Measurements from ENCODE around the gene HCFC1R1.
"Not testable (repeated sequence)": the region's sequence is repeated elsewhere in the genome, so short reads cannot be mapped to it uniquely, and the experiment has no call there.

The HCFC1R1 gene

GRCh38 chr16:3023669-3024478, at the start of gene HCFC1R1, which contains the start of gene THOC6:
Gene HCFC1R1, minus strand, starts transcription at chr16:3023942. Its CDS starts 1 bp downstream, at chr16:3023941.
Gene THOC6, plus strand, starts transcription at chr16:3024035. Its CDS starts 292 bp downstream, at chr16:3024327.
- peak within 1 kb of the TSS; percentile 73 to 80 for H3K4me3 ChIP-seq (ENCODE audit: low read depth in 1 of 2, low read length in 2 of 2)
- peak within 1 kb of the TSS; percentile 76 to 80 for H3K9ac ChIP-seq (ENCODE audit: low read depth in 1 of 2, low read length in 2 of 2)
- H3K27ac ChIP-seq (ENCODE audit: low read depth, low read length): peak within 1 kb of the TSS; percentile 95
- peaks cover 13 to 20% of the 10 kb centered on the region in 2 donors for H3K36me3 ChIP-seq (ENCODE audit: control insufficient read depth in 1 of 2, insufficient read depth in 2 of 2, low read length in 2 of 2)
- H3K4me1 ChIP-seq (ENCODE audit: control insufficient read depth in 1 of 2, insufficient read depth in 2 of 2, low read length in 2 of 2): peaks cover 33 to 37% of the 10 kb centered on the region in 2 donors
- peaks cover 0 to 3% of the 10 kb centered on the region in 2 donors for H3K27me3 ChIP-seq (ENCODE audit: control insufficient read depth in 1 of 2, insufficient read depth in 2 of 2, low read length in 2 of 2)
- H3K9me3 ChIP-seq (ENCODE audit: control insufficient read depth in 1 of 2, low read length in 2 of 2): no peaks in the 10 kb centered on the region

- Histone ChIP-seq H3K4me3 (ENCODE audit: low read depth in 1 of 2, low read length in 2 of 2) (peak overlapping the region in 1 of 2 donors; percentile 36), H3K9ac (ENCODE audit: low read depth in 1 of 2, low read length in 2 of 2) (no peak overlapping the region), H3K4me1 (ENCODE audit: control insufficient read depth in 1 of 2, insufficient read depth in 2 of 2, low read length in 2 of 2) (peaks cover 0 to 24% of the 10 kb centered on the region in 2 donors), H3K27ac (ENCODE audit: low read depth, low read length) (no peak overlapping the region), H3K9me3 (ENCODE audit: control insufficient read depth in 1 of 2, low read length in 2 of 2) (no peaks in the 10 kb centered on the region), H3K27me3 (ENCODE audit: control insufficient read depth in 1 of 2, insufficient read depth in 2 of 2, low read length in 2 of 2) (peaks cover 0 to 6% of the 10 kb centered on the region in 2 donors), H3K36me3 (ENCODE audit: control insufficient read depth in 1 of 2, insufficient read depth in 2 of 2, low read length in 2 of 2) (peaks cover 0 to 6% of the 10 kb centered on the region in 2 donors)
These were observed 49.7 kb upstream of the HCFC1R1 start for GRCh38 chr16:3073448-3073847.

- H3K27me3 ChIP-seq (ENCODE audit: control insufficient read depth in 1 of 2, insufficient read depth in 2 of 2, low read length in 2 of 2); H3K9ac ChIP-seq (ENCODE audit: low read depth in 1 of 2, low read length in 2 of 2); H3K4me3 ChIP-seq (ENCODE audit: low read depth in 1 of 2, low read length in 2 of 2); H3K9me3 ChIP-seq (ENCODE audit: control insufficient read depth in 1 of 2, low read length in 2 of 2): not testable (repeated sequence)
- H3K27ac ChIP-seq (ENCODE audit: low read depth, low read length): peak overlapping the region; percentile 10
- H3K4me1 ChIP-seq (ENCODE audit: control insufficient read depth in 1 of 2, insufficient read depth in 2 of 2, low read length in 2 of 2): peaks cover 0 to 28% of the 10 kb centered on the region in 2 donors
- peaks cover 0 to 11% of the 10 kb centered on the region in 2 donors for H3K36me3 ChIP-seq (ENCODE audit: control insufficient read depth in 1 of 2, insufficient read depth in 2 of 2, low read length in 2 of 2)
These were observed 49.0 kb upstream of the HCFC1R1 start for GRCh38 chr16:3072576-3073263.

GRCh38 chr16:3072148-3072547, 48.4 kb upstream of the HCFC1R1 start:
- H3K27ac ChIP-seq (ENCODE audit: low read depth, low read length); H3K9me3 ChIP-seq (ENCODE audit: control insufficient read depth in 1 of 2, low read length in 2 of 2); H3K9ac ChIP-seq (ENCODE audit: low read depth in 1 of 2, low read length in 2 of 2); H3K27me3 ChIP-seq (ENCODE audit: control insufficient read depth in 1 of 2, insufficient read depth in 2 of 2, low read length in 2 of 2); H3K4me3 ChIP-seq (ENCODE audit: low read depth in 1 of 2, low read length in 2 of 2): not testable (repeated sequence)
- Histone ChIP-seq H3K4me1 (ENCODE audit: control insufficient read depth in 1 of 2, insufficient read depth in 2 of 2, low read length in 2 of 2) (peaks cover 0 to 31% of the 10 kb centered on the region in 2 donors), H3K36me3 (ENCODE audit: control insufficient read depth in 1 of 2, insufficient read depth in 2 of 2, low read length in 2 of 2) (peaks cover 0 to 11% of the 10 kb centered on the region in 2 donors)

GRCh38 chr16:3071655-3072054, 47.9 kb upstream of the HCFC1R1 start:
- H3K27me3 ChIP-seq (ENCODE audit: control insufficient read depth in 1 of 2, insufficient read depth in 2 of 2, low read length in 2 of 2): peaks cover 0 to 6% of the 10 kb centered on the region in 2 donors
- H3K27ac ChIP-seq (ENCODE audit: low read depth, low read length): no peak overlapping the region
- H3K4me3 ChIP-seq (ENCODE audit: low read depth in 1 of 2, low read length in 2 of 2): no peak overlapping the region
- peaks cover 0 to 11% of the 10 kb centered on the region in 2 donors for H3K36me3 ChIP-seq (ENCODE audit: control insufficient read depth in 1 of 2, insufficient read depth in 2 of 2, low read length in 2 of 2)
- H3K4me1 ChIP-seq (ENCODE audit: control insufficient read depth in 1 of 2, insufficient read depth in 2 of 2, low read length in 2 of 2): peaks cover 0 to 32% of the 10 kb centered on the region in 2 donors
- no peak overlapping the region for H3K9ac ChIP-seq (ENCODE audit: low read depth in 1 of 2, low read length in 2 of 2)
- no peaks in the 10 kb centered on the region for H3K9me3 ChIP-seq (ENCODE audit: control insufficient read depth in 1 of 2, low read length in 2 of 2)

- Histone ChIP-seq H3K9me3 (ENCODE audit: control insufficient read depth in 1 of 2, low read length in 2 of 2) (no peaks in the 10 kb centered on the region), H3K36me3 (ENCODE audit: control insufficient read depth in 1 of 2, insufficient read depth in 2 of 2, low read length in 2 of 2) (peaks cover 0 to 11% of the 10 kb centered on the region in 2 donors), H3K27ac (ENCODE audit: low read depth, low read length) (no peak overlapping the region), H3K27me3 (ENCODE audit: control insufficient read depth in 1 of 2, insufficient read depth in 2 of 2, low read length in 2 of 2) (peaks cover 0 to 6% of the 10 kb centered on the region in 2 donors), H3K4me1 (ENCODE audit: control insufficient read depth in 1 of 2, insufficient read depth in 2 of 2, low read length in 2 of 2) (peaks cover 7 to 41% of the 10 kb centered on the region in 2 donors), H3K4me3 (ENCODE audit: low read depth in 1 of 2, low read length in 2 of 2) (no peak overlapping the region), H3K9ac (ENCODE audit: low read depth in 1 of 2, low read length in 2 of 2) (no peak overlapping the region)
These were observed 46.9 kb upstream of the HCFC1R1 start for GRCh38 chr16:3070608-3071111.

GRCh38 chr16:3069146-3069545, 45.4 kb upstream of the HCFC1R1 start:
- H3K27me3 ChIP-seq (ENCODE audit: control insufficient read depth in 1 of 2, insufficient read depth in 2 of 2, low read length in 2 of 2); H3K9me3 ChIP-seq (ENCODE audit: control insufficient read depth in 1 of 2, low read length in 2 of 2); H3K9ac ChIP-seq (ENCODE audit: low read depth in 1 of 2, low read length in 2 of 2); H3K27ac ChIP-seq (ENCODE audit: low read depth, low read length); H3K4me3 ChIP-seq (ENCODE audit: low read depth in 1 of 2, low read length in 2 of 2): not testable (repeated sequence)
- H3K36me3 ChIP-seq (ENCODE audit: control insufficient read depth in 1 of 2, insufficient read depth in 2 of 2, low read length in 2 of 2): peaks cover 0 to 11% of the 10 kb centered on the region in 2 donors
- H3K4me1 ChIP-seq (ENCODE audit: control insufficient read depth in 1 of 2, insufficient read depth in 2 of 2, low read length in 2 of 2): peaks cover 14 to 43% of the 10 kb centered on the region in 2 donors

- Histone ChIP-seq H3K27me3 (ENCODE audit: control insufficient read depth in 1 of 2, insufficient read depth in 2 of 2, low read length in 2 of 2) (no peaks in the 10 kb centered on the region), H3K27ac (ENCODE audit: low read depth, low read length) (no peak overlapping the region)
These were observed 44.7 kb upstream of the HCFC1R1 start for GRCh38 chr16:3068487-3068886.

GRCh38 chr16:3066440-3066748, 42.7 kb upstream of the HCFC1R1 start:
- Histone ChIP-seq H3K9ac (ENCODE audit: low read depth in 1 of 2, low read length in 2 of 2) (peak overlapping the region; percentile 55 to 89), H3K27ac (ENCODE audit: low read depth, low read length) (peak overlapping the region; percentile 53), H3K27me3 (ENCODE audit: control insufficient read depth in 1 of 2, insufficient read depth in 2 of 2, low read length in 2 of 2) (no peaks in the 10 kb centered on the region), H3K4me1 (ENCODE audit: control insufficient read depth in 1 of 2, insufficient read depth in 2 of 2, low read length in 2 of 2) (peaks cover 14 to 27% of the 10 kb centered on the region in 2 donors), H3K9me3 (ENCODE audit: control insufficient read depth in 1 of 2, low read length in 2 of 2) (no peaks in the 10 kb centered on the region), H3K36me3 (ENCODE audit: control insufficient read depth in 1 of 2, insufficient read depth in 2 of 2, low read length in 2 of 2) (peaks cover 0 to 11% of the 10 kb centered on the region in 2 donors), H3K4me3 (ENCODE audit: low read depth in 1 of 2, low read length in 2 of 2) (peak overlapping the region; percentile 76)

More at GRCh38 chr16:3068487-3068886, 44.7 kb upstream of the HCFC1R1 start:
- Histone ChIP-seq H3K4me3 (ENCODE audit: low read depth in 1 of 2, low read length in 2 of 2) (no peak overlapping the region), H3K36me3 (ENCODE audit: control insufficient read depth in 1 of 2, insufficient read depth in 2 of 2, low read length in 2 of 2) (peaks cover 0 to 11% of the 10 kb centered on the region in 2 donors), H3K9me3 (ENCODE audit: control insufficient read depth in 1 of 2, low read length in 2 of 2) (no peaks in the 10 kb centered on the region), H3K9ac (ENCODE audit: low read depth in 1 of 2, low read length in 2 of 2) (no peak overlapping the region), H3K4me1 (ENCODE audit: control insufficient read depth in 1 of 2, insufficient read depth in 2 of 2, low read length in 2 of 2) (peaks cover 14 to 37% of the 10 kb centered on the region in 2 donors)

All from duodenal mucosa (tissue), 2 donors.